ENCODE measurements around the gene GLIS1.

DNA sequence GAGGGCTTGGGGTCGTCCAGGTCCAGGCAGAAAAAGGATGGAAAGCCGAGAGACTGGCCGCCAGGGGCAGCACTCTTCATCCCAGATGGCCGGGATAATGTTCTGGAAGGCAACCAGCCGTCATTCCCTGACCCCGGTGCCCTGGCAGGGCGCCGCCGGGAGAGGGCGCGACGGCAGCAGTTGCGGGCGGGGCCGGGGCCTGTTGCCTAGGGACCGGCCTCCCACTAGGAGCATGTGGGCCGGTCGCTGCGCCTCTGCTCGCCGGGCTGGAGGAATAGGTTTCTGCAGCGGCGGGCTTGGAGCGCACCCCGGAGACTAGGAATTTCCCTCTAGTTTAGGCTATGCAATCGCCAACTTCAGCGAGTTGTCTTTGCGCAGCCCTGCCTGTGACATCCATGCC is 268.8 kb downstream of the GLIS1 start:
- TF ChIP-seq, protein P1, sequence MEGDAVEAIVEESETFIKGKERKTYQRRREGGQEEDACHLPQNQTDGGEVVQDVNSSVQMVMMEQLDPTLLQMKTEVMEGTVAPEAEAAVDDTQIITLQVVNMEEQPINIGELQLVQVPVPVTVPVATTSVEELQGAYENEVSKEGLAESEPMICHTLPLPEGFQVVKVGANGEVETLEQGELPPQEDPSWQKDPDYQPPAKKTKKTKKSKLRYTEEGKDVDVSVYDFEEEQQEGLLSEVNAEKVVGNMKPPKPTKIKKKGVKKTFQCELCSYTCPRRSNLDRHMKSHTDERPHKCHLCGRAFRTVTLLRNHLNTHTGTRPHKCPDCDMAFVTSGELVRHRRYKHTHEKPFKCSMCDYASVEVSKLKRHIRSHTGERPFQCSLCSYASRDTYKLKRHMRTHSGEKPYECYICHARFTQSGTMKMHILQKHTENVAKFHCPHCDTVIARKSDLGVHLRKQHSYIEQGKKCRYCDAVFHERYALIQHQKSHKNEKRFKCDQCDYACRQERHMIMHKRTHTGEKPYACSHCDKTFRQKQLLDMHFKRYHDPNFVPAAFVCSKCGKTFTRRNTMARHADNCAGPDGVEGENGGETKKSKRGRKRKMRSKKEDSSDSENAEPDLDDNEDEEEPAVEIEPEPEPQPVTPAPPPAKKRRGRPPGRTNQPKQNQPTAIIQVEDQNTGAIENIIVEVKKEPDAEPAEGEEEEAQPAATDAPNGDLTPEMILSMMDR (IDR thresholded peaks at IDR 0.05), result peak; percentile 18 to 47 (median 36)
- no peak for TF ChIP-seq POLR2AphosphoS5 (IDR thresholded peaks at IDR 0.05; ENCODE audit: insufficient read depth in 1 of 2, low read depth in 1 of 2)
- TF ChIP-seq POLR2A (IDR thresholded peaks at IDR 0.05), result no peak

Measured in vagina (tissue), 2 donors.